Trophoblast cell (in vitro differentiated cells and primary cell): ENCODE measurements around the gene EVC2.

Experiments used
- DNase-seq, 2 donors: peaks; one replicate each; pipeline ENCODE4 v3.0.0-alpha.2; 2016
- H2AFZ ChIP-seq: 2 replicates; pipeline ENCODE4 v1.6.1; 2013; ENCODE audit warnings: low read length, moderate library complexity, mild to moderate bottlenecking; ENCODE audit not compliant: insufficient read depth, poor library complexity
- H2AK5ac ChIP-seq: 2 replicates; pipeline ENCODE4 v1.6.1; 2013; ENCODE audit warnings: mild to moderate bottlenecking, low read length
- H2BK120ac ChIP-seq: 2 replicates; pipeline ENCODE4 v1.6.1; 2013; ENCODE audit warnings: low read length, mild to moderate bottlenecking, moderate library complexity; ENCODE audit not compliant: insufficient read depth, poor library complexity
- H2BK12ac ChIP-seq: 2 replicates; pipeline ENCODE4 v1.6.1; 2013; ENCODE audit warnings: mild to moderate bottlenecking, low read length, moderate library complexity
- H2BK5ac ChIP-seq: 2 replicates; pipeline ENCODE4 v1.6.1; 2013; ENCODE audit warnings: low read length, low read depth, moderate library complexity, mild to moderate bottlenecking; ENCODE audit not compliant: poor library complexity
- H3K14ac ChIP-seq: 2 replicates; pipeline ENCODE4 v1.6.1; 2013; ENCODE audit warnings: mild to moderate bottlenecking, low read length
- H3K18ac ChIP-seq: 2 replicates; pipeline ENCODE4 v1.6.1; 2013; ENCODE audit warnings: mild to moderate bottlenecking, low read length
- H3K23ac ChIP-seq: 2 replicates; pipeline ENCODE4 v1.6.1; 2013; ENCODE audit warnings: low read length
- H3K27ac ChIP-seq: 2 replicates; pipeline ENCODE4 v1.5.1; 2013; ENCODE audit warnings: low read depth, mild to moderate bottlenecking, inconsistent platforms, low read length, moderate library complexity
- H3K27me3 ChIP-seq: 2 replicates; pipeline ENCODE4 v1.6.1; 2013; ENCODE audit warnings: inconsistent platforms, mild to moderate bottlenecking, low read length, moderate library complexity; ENCODE audit not compliant: insufficient read depth
- H3K36me3 ChIP-seq, 2 experiments: 1 replicate in 1 of 2; 2 replicates in 1 of 2; pipeline ENCODE4 v1.6.1; 2013; ENCODE audit warnings: low read length in 2 of 2, mild to moderate bottlenecking in 2 of 2, moderate library complexity in 1 of 2; ENCODE audit not compliant: insufficient read depth in 2 of 2, control insufficient read depth in 1 of 2
- H3K4ac ChIP-seq: 2 replicates; pipeline ENCODE4 v1.6.1; 2013; ENCODE audit warnings: low read depth, mild to moderate bottlenecking, low read length, moderate library complexity
- H3K4me1 ChIP-seq, 2 experiments: 1 replicate in 1 of 2; 2 replicates in 1 of 2; pipeline ENCODE4 v1.6.1; 2013; ENCODE audit warnings: low read length in 2 of 2, mild to moderate bottlenecking in 2 of 2, moderate library complexity in 1 of 2; ENCODE audit not compliant: insufficient read depth in 2 of 2, control insufficient read depth in 1 of 2
- H3K4me2 ChIP-seq: 2 replicates; pipeline ENCODE4 v1.6.1; 2013; ENCODE audit warnings: inconsistent platforms, mild to moderate bottlenecking, low read length, moderate library complexity
- H3K4me3 ChIP-seq: 2 replicates; pipeline ENCODE4 v1.5.1; 2013; ENCODE audit warnings: mild to moderate bottlenecking, low read depth, low read length, inconsistent platforms
- H3K79me1 ChIP-seq: one replicate; pipeline ENCODE4 v1.6.1; 2013; ENCODE audit warnings: low read length
- H3K79me2 ChIP-seq: 2 replicates; pipeline ENCODE4 v1.6.1; 2013; ENCODE audit warnings: low read length, mild to moderate bottlenecking; ENCODE audit not compliant: control insufficient read depth, insufficient read depth, poor library complexity
- H3K9ac ChIP-seq: 2 replicates; pipeline ENCODE4 v1.6.1; 2013; ENCODE audit warnings: mild to moderate bottlenecking, low read length
- H3K9me3 ChIP-seq: 2 replicates; pipeline ENCODE4 v1.6.1; 2013; ENCODE audit warnings: low read depth, mild to moderate bottlenecking, control low read depth, inconsistent platforms, low read length; ENCODE audit not compliant: insufficient read depth
- H4K12ac ChIP-seq: 2 replicates; pipeline ENCODE4 v1.6.1; 2013; ENCODE audit warnings: low read depth, mild to moderate bottlenecking, low read length, moderate library complexity
- H4K8ac ChIP-seq: 2 replicates; pipeline ENCODE4 v1.6.1; 2013; ENCODE audit warnings: low read depth, mild to moderate bottlenecking, low read length, moderate library complexity
- H4K91ac ChIP-seq: one replicate; pipeline ENCODE4 v1.6.1; 2013; ENCODE audit warnings: low read depth, mild to moderate bottlenecking, low read length, moderate library complexity
- WGBS: extraction: QIAGEN DNeasy Blood & Tissue Kit; methylation state at CpG from one replicate; pipeline ENCODE4 v1.1.7; 2013; ENCODE audit warnings: missing lambda C conversion rate; ENCODE audit not compliant: insufficient read length, insufficient coverage; ENCODE audit errors: extremely low coverage; 5-methylcytosine and 5-hydroxymethylcytosine counted together

The EVC2 gene

DNA sequence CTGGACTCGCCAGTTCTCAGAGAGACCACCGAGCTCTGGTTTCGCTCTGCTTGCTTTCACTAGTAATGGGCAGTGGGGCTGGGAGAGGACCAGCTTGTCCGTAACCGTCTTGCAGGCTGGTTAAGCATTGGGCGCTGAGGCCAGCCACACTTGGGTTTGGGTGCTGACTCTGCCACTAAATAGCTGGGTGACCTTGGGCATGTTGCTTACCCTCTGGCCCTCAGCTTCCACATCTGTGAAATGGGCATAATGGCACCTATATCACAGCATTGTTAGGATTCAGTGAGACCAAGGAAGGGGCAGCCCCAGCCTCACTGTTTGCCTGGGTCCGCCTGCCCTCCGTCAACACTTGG, 46.1 kb upstream of the EVC2 start:
- Histone ChIP-seq H2BK12ac (no peak overlapping the region), H3K79me1 (no peaks in the 10 kb centered on the region), H3K4me2 (no peak overlapping the region), H3K9ac (no peak overlapping the region), H3K27ac (no peak overlapping the region), H2AK5ac (no peak overlapping the region), H3K4ac (no peak overlapping the region), H4K91ac (no peak overlapping the region), H4K12ac (no peak overlapping the region), H3K23ac (no peak overlapping the region), H2BK5ac (no peak overlapping the region), H3K36me3 (peaks cover 41 to 46% of the 10 kb centered on the region in 2 experiments), H2AFZ (no peak overlapping the region), H3K18ac (no peak overlapping the region), H3K14ac (no peak overlapping the region), H3K4me1 (no peaks in the 10 kb centered on the region), H3K27me3 (no peaks in the 10 kb centered on the region), H3K9me3 (peaks cover 4% of the 10 kb centered on the region), H3K4me3 (no peak overlapping the region), H3K79me2 (no peaks in the 10 kb centered on the region), H2BK120ac (no peak overlapping the region), H4K8ac (no peak overlapping the region)
- no peak for DNase-seq
- WGBS: no CpG with 5 or more reads among the region's 8 CpGs

DNA sequence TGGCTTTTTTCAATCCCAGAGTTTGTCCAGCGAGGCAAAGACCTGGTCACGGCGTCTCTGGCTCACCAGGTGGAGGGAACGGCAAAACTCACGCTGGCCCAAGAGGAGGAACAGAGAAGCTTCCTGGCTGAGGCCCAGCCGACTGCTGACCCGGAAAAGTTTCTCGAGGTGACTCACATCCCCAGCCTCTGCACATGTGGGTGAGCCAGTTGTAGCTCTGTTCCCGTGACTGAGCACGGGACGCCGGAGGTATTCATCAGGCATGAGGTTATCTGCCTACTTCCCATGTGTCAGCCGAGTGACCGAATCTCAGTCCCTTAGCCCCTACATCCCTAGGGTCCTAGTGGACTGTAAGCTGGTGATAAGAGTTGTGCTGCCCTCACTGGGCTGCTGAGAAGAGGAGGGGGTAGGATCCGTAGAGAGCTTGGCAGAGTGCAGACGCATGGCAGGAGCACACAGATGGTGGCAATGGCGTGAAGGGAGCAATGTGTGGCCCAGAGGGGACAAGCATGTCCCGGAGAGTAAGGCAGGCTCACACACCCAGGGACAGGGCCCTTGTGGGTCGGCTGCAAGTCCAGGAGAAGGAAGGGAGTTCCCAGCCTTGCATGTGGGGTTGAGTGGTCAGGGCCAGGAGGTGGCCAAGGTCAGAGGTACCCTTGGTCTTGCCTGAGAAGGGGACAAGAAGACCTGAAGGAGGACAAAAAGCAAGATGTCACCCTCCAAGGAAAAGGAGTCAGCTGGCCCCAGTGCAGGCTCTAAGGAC, 45.6 kb upstream of the EVC2 start:
- Histone ChIP-seq H3K14ac (no peak overlapping the region), H2AK5ac (no peak overlapping the region), H3K9ac (no peak overlapping the region), H2AFZ (no peak overlapping the region), H3K27ac (no peak overlapping the region), H3K23ac (no peak overlapping the region), H3K4me3 (no peak overlapping the region), H2BK12ac (no peak overlapping the region), H3K4me2 (no peak overlapping the region), H3K79me1 (no peaks in the 10 kb centered on the region), H3K4ac (no peak overlapping the region), H4K91ac (no peak overlapping the region), H4K12ac (no peak overlapping the region), H4K8ac (no peak overlapping the region), H3K79me2 (no peaks in the 10 kb centered on the region), H3K36me3 (peaks cover 43 to 48% of the 10 kb centered on the region in 2 experiments), H3K4me1 (no peaks in the 10 kb centered on the region), H3K27me3 (no peaks in the 10 kb centered on the region), H2BK120ac (no peak overlapping the region), H2BK5ac (no peak overlapping the region), H3K9me3 (peaks cover 4% of the 10 kb centered on the region), H3K18ac (no peak overlapping the region)
- no CpG with 5 or more reads among the region's 19 CpGs for WGBS
- peak; percentile 70 to 82 for DNase-seq

DNA sequence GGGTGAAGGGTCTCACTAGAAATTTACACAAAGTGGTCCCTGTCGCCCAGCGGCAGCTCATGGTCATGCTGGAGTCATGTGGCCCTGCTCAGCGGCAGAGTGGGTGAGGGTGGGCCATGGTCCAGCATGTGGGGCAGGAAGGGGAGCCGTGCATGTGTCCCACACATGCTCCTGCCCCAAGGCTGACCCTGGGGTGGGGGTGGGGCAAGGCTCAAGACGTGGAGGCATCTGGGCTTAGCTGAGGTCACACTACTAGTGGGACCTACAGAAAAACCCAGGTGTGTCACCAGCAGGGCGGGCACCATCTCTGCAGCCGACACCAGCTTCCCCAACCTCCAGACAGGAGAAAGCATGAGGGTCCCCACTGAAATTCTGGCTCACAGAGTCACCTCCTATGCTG, 45.0 kb upstream of the EVC2 start:
- Histone ChIP-seq H3K18ac (no peak overlapping the region), H3K23ac (no peak overlapping the region), H3K79me2 (no peaks in the 10 kb centered on the region), H3K27ac (no peak overlapping the region), H2AK5ac (no peak overlapping the region), H2BK120ac (no peak overlapping the region), H3K4ac (no peak overlapping the region), H2AFZ (no peak overlapping the region), H3K79me1 (no peaks in the 10 kb centered on the region), H3K9me3 (peaks cover 4% of the 10 kb centered on the region), H4K12ac (no peak overlapping the region), H2BK12ac (no peak overlapping the region), H4K91ac (no peak overlapping the region), H4K8ac (no peak overlapping the region), H3K4me1 (no peaks in the 10 kb centered on the region), H3K27me3 (no peaks in the 10 kb centered on the region), H3K14ac (no peak overlapping the region), H3K4me2 (no peak overlapping the region), H3K9ac (no peak overlapping the region), H3K4me3 (no peak overlapping the region), H2BK5ac (no peak overlapping the region), H3K36me3 (peaks cover 47 to 48% of the 10 kb centered on the region in 2 experiments)
- DNase-seq: no peak
- WGBS: no CpG with 5 or more reads among the region's 7 CpGs

DNA sequence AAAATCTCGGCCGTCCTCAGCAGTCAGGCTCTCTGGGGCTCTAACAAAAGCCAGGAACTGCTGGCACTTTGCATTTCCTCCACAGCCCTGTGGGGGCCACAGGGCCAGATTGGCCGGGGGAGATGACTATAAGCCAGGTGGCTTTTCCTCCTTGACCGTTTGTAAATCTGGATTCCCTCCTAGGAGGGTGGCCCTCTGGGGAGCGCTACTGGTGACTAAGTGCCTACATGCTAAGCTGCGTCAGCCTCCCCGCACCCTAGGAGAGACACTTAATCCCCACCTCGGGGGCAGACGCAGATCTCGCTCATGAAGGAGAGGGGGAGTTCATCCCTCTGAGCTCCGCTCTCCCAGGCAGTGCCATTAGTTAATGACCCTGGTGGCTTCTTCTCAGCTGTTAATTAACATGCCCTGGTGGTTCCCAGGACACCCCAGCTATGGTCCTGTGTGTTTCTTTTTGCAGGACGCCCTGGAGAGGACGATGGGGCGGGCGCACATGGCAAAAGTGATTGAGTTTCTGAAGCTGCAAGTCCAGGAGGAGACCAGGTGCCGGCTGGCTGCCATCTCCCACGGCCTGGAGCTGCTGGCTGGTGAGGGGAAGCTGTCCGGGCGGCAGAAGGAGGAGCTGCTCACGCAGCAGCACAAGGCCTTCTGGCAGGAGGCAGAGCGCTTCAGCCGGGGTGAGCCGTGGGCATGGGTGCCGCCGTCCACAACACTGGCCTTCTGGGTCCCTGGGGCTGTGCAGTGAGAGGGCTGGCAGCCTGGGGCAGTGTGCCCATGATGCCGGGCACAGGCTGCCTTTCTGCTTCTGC, 44.2 kb upstream of the EVC2 start:
- Histone ChIP-seq H3K27me3 (no peaks in the 10 kb centered on the region), H3K14ac (no peak overlapping the region), H3K79me1 (no peaks in the 10 kb centered on the region), H4K12ac (no peak overlapping the region), H3K79me2 (no peaks in the 10 kb centered on the region), H4K8ac (no peak overlapping the region), H3K4me2 (no peak overlapping the region), H3K4me3 (no peak overlapping the region), H3K36me3 (peaks cover 47 to 50% of the 10 kb centered on the region in 2 experiments), H3K4ac (no peak overlapping the region), H2AFZ (no peak overlapping the region), H3K23ac (no peak overlapping the region), H2BK5ac (no peak overlapping the region), H3K9ac (no peak overlapping the region), H2BK120ac (no peak overlapping the region), H3K27ac (no peak overlapping the region), H3K18ac (no peak overlapping the region), H2AK5ac (no peak overlapping the region), H3K9me3 (peaks cover 4% of the 10 kb centered on the region), H4K91ac (no peak overlapping the region), H2BK12ac (no peak overlapping the region), H3K4me1 (no peaks in the 10 kb centered on the region)
- no CpG with 5 or more reads among the region's 26 CpGs for WGBS
- DNase-seq: no peak
